HCT116 (cell line): ENCODE measurements around the gene JAGN1. TPM values are rescaled to one million over a fixed set of nuclear protein-coding genes. Genes with fewer than 3 reads are reported as not detected.

Experiments used
- ATAC-seq: fragments of 200-7000 bp; cut with Tn5 transposase; 2 replicates; pipeline ENCODE4 v1.9.1; 2020; ENCODE audit warnings: mild to moderate bottlenecking, moderate library complexity
- BruUV-seq: library from RNA; stranded (reverse); fragments of 400-500 nt; replicated peaks from 2 replicates; lab custom pipeline; 2021; lab: Mats Ljungman, UMichigan
- CTCF ChIA-PET: fragments of 300-600 bp; sonication (Branson Sonifier 250); formaldehyde crosslinking; loops from one replicate; lab custom pipeline; 2021; ENCODE audit warnings: antibody characterized with exemption; lab: Charles Lee
- POLR2A ChIA-PET: fragments of 300-600, 350-600 bp; sonication (Branson Sonifier 250); formaldehyde crosslinking; loops from one replicate; lab custom pipeline; 2021; ENCODE audit warnings: antibody characterized with exemption; lab: Charles Lee
- RAD21 ChIA-PET, 2 experiments: fragments of 300-600 bp; sonication (Branson Sonifier 250); formaldehyde crosslinking; loops; one replicate each; lab custom pipeline; 2023; ENCODE audit warnings: low total read pairs in 2 of 2; ENCODE audit not compliant: uncharacterized antibody in 2 of 2, unreplicated experiment in 2 of 2, low non-redundant PET in 1 of 2; lab: Charles Lee
- DNase-seq: peaks from one replicate; pipeline ENCODE4 v3.0.0-alpha.2; 2010; ENCODE audit warnings: low read depth, low spot score
- H2AFZ ChIP-seq: fragments of 200-600 bp; shearing (Covaris generic), sonication (generic); 2 replicates; pipeline ENCODE4 v1.6.1; 2017; ENCODE audit warnings: low read depth, mixed run types, mixed read lengths, antibody characterized with exemption, low read length; ENCODE audit not compliant: poor library complexity, severe bottlenecking
- H3K27ac ChIP-seq: 2 replicates; pipeline ENCODE4 v1.5.1; 2012; ENCODE audit warnings: low read depth, low read length
- H3K27me3 ChIP-seq: fragments of 200-600 bp; sonication (generic); 2 replicates; pipeline ENCODE4 v1.6.1; 2016; ENCODE audit warnings: mixed run types, low read length, mixed read lengths; ENCODE audit not compliant: insufficient read depth
- H3K36me3 ChIP-seq, 2 experiments: fragments of 200-500 bp in 1 of 2; fragments of 200-600 bp in 1 of 2; sonication (Bioruptor generic) in 1 of 2; sonication (generic) in 1 of 2; 2 replicates each; pipeline versions ENCODE4 v1.5.1 to v1.6.1; 2014 to 2016; ENCODE audit warnings: low read length in 2 of 2, inconsistent platforms in 1 of 2, mixed read lengths in 1 of 2, mixed run types in 1 of 2; ENCODE audit not compliant: insufficient read depth in 2 of 2, control insufficient read depth in 1 of 2
- H3K4me1 ChIP-seq, 2 experiments: fragments of 200-600 bp in 1 of 2; sonication (generic) in 1 of 2; 2 replicates each; pipeline versions ENCODE4 v1.5.1 to v1.6.1; 2012 to 2017; ENCODE audit warnings: low read length in 2 of 2, inconsistent platforms in 1 of 2, mild to moderate bottlenecking in 1 of 2, mixed read lengths in 1 of 2, mixed run types in 1 of 2, moderate library complexity in 1 of 2; ENCODE audit not compliant: insufficient read depth in 2 of 2, control insufficient read depth in 1 of 2
- H3K4me2 ChIP-seq: fragments of 200-600 bp; sonication (generic); 2 replicates; pipeline ENCODE4 v1.6.1; 2017; ENCODE audit warnings: mixed run types, low read length, mixed read lengths
- H3K4me3 ChIP-seq, 2 experiments: fragments of 200-600 bp in 1 of 2; sonication (generic) in 1 of 2; replicated peaks in 1 of 2; 2 replicates each; pipeline ENCODE4 v1.5.1; 2011 to 2016; ENCODE audit warnings: low read length in 2 of 2, control low read depth in 1 of 2, low read depth in 1 of 2, mild to moderate bottlenecking in 1 of 2, mixed read lengths in 1 of 2, mixed run types in 1 of 2
- H3K79me2 ChIP-seq: fragments of 200-600 bp; sonication (generic); 2 replicates; pipeline ENCODE4 v1.6.1; 2017; ENCODE audit warnings: mild to moderate bottlenecking, mixed run types, low read length, moderate library complexity, mixed read lengths; ENCODE audit not compliant: insufficient read depth
- H3K9ac ChIP-seq: fragments of 200-600 bp; sonication (generic); 2 replicates; pipeline ENCODE4 v1.6.1; 2016; ENCODE audit warnings: low read length, mixed read lengths
- H3K9me2 ChIP-seq: fragments of 200-600 bp; sonication (generic), shearing (Covaris generic); 2 replicates; pipeline ENCODE4 v1.6.1; 2017; ENCODE audit warnings: mixed run types, mild to moderate bottlenecking, moderate library complexity; ENCODE audit not compliant: insufficient read depth
- H3K9me3 ChIP-seq, 2 experiments: fragments of 200-500 bp in 1 of 2; fragments of 200-600 bp in 1 of 2; sonication (Bioruptor generic) in 1 of 2; sonication (generic) in 1 of 2; 2 replicates each; pipeline ENCODE4 v1.6.1; 2014 to 2017; ENCODE audit warnings: low read length in 2 of 2, mixed read lengths in 2 of 2, inconsistent platforms in 1 of 2, low read depth in 1 of 2, mild to moderate bottlenecking in 1 of 2, mixed run types in 1 of 2, moderate library complexity in 1 of 2; ENCODE audit not compliant: control insufficient read depth in 1 of 2, insufficient read depth in 1 of 2
- H4K20me1 ChIP-seq: fragments of 200-600 bp; sonication (generic), shearing (Covaris generic); 2 replicates; pipeline ENCODE4 v1.6.1; 2017; ENCODE audit warnings: mixed run types, mild to moderate bottlenecking, moderate library complexity; ENCODE audit not compliant: insufficient read depth
- ATF3 ChIP-seq: IDR thresholded peaks from 2 replicates; pipeline ENCODE4 v1.6.1; 2012
- CBX3 ChIP-seq: IDR thresholded peaks from 2 replicates; pipeline ENCODE4 v1.6.1; 2012; ENCODE audit warnings: low read depth
- CEBPB ChIP-seq: IDR thresholded peaks from 2 replicates; pipeline ENCODE4 v1.6.1; 2012; ENCODE audit warnings: low read depth
- EZH2 ChIP-seq: fragments of 200-600 bp; sonication (generic); IDR thresholded peaks from 2 replicates; pipeline ENCODE4 v1.6.1; 2017; ENCODE audit warnings: antibody characterized with exemption, mixed run types
- EZH2phosphoT487 ChIP-seq: fragments of 200-600 bp; IDR thresholded peaks from 2 replicates; pipeline ENCODE4 v1.6.1; 2018; ENCODE audit warnings: antibody characterized with exemption, borderline replicate concordance
- SP1 ChIP-seq: IDR thresholded peaks from 2 replicates; pipeline ENCODE4 v1.6.1; 2012; ENCODE audit warnings: low read depth
- TCF7L2 ChIP-seq: IDR thresholded peaks from 2 replicates; pipeline ENCODE4 v1.7.0; 2011; ENCODE audit warnings: borderline replicate concordance, inconsistent platforms; ENCODE audit not compliant: insufficient read depth, insufficient read length; ENCODE audit errors: extremely low read depth
- YY1 ChIP-seq: IDR thresholded peaks from 2 replicates; pipeline ENCODE4 v1.6.1; 2011; ENCODE audit warnings: low read length, low read depth, moderate library complexity, mild to moderate bottlenecking; ENCODE audit not compliant: insufficient replicate concordance; ENCODE audit errors: extremely low read depth
- ZNF274 ChIP-seq: fragments of 200-500 bp; sonication (Bioruptor generic); IDR thresholded peaks from 2 replicates; pipeline ENCODE4 v1.6.1; 2014; ENCODE audit warnings: mild to moderate bottlenecking, low read depth, low read length, inconsistent platforms
- intact Hi-C: fragments of 100-400 bp; cut with micrococcal nuclease; formaldehyde crosslinking; loops from 2 replicates; pipeline ENCODE4 v1.10.0; 2022
- total RNA-seq: library from RNA; stranded (reverse); gene quantifications from one replicate; pipeline ENCODE4 v1.2.1, GENCODE V29; 2021; ENCODE audit not compliant: unreplicated experiment
- TF ChIP-seq, protein P1 (sequence below): IDR thresholded peaks from 2 replicates; pipeline ENCODE4 v1.6.1; 2012
- TF ChIP-seq, protein P2 (sequence below): IDR thresholded peaks from 2 replicates; pipeline ENCODE4 v1.6.1; 2011; ENCODE audit warnings: mild to moderate bottlenecking, low read length, moderate library complexity; ENCODE audit not compliant: insufficient replicate concordance; ENCODE audit errors: extremely low read depth

The JAGN1 gene
- total RNA-seq, 1 experiment from 2014 or later, result 33.4 TPM

DNA sequence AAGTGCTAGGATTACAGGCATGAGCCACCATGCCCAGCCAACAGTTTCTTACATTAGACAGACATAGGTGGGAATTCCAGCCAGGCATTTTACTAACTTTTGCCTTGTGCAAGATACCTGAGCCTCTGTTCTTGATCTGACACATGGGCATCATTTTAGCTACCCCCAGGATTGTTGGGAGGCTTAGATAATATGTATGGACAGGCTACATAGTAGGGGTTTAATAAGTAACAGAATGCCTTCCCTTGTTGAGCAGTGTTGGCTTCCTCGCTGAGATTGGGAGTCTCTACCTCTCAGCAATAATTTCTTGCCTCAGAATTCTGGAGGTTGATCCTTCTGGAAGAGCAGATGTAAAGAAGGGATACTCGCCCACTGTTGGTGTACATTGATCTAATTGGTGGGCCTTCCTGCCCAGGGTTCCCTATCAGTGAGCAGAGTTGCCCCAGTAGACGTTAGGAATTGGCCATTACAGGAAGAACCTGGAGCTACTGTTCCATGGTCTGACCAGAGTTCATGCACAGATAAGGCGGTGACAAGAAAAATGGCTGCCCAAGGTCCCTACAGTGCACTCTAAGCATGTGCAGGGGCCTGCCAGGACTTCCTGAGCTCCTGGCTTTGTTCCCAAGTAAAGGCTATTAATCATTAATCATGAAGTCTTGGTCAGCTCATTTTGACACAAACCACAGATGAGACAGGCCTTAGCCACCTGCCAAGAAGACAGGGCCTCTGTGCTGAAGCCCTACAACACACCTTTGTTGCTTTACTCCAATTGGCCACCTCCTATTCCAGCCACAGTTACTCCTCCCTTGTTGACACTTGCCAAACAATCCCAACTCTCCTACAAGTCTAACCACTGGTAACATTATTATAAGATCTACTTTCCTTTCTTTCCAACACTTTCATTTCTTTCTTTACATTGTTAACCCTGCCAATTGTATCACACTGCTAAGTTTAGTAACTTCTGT, 7.3 kb downstream of the JAGN1 start:
- no peak overlapping the region for H3K27ac ChIP-seq
- H2AFZ ChIP-seq, result no peak overlapping the region
- peak; percentile 56 for DNase-seq
- no peak overlapping the region for H3K4me3 ChIP-seq
- BruUV-seq, result no TSS peak
- H3K27me3 ChIP-seq, result no peaks in the 10 kb centered on the region
- H3K9me3 ChIP-seq, result no peaks in the 10 kb centered on the region
- ChIA-PET POLR2A (interaction anchor here (1.0 to 1.1 kb wide), 2 partner anchors 18 to 19 kb away, joined by 3 read pairs; partner anchors contain the start of genes CIDEC and IL17RC), CTCF (no interaction called here), RAD21 (no interaction called here)
- H3K36me3 ChIP-seq, result peaks cover 7 to 12% of the 10 kb centered on the region in 2 experiments; a peak in 3 of 4 replicates
- ATAC-seq, result peak; percentile 29
- no peaks in the 10 kb centered on the region for H3K9me2 ChIP-seq
- H3K9ac ChIP-seq, result no peak overlapping the region
- H3K4me1 ChIP-seq, result peaks cover 10 to 42% of the 10 kb centered on the region in 2 experiments; a peak in 3 of 4 replicates
- no peaks in the 10 kb centered on the region for H4K20me1 ChIP-seq
- TF ChIP-seq SP1 (no peak; the same call in 1 of the 2 replicates), YY1 (peak; percentile 48)
- TF ChIP-seq, protein P1, sequence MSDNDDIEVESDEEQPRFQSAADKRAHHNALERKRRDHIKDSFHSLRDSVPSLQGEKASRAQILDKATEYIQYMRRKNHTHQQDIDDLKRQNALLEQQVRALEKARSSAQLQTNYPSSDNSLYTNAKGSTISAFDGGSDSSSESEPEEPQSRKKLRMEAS, result peak; percentile 57; the same call in 1 of the 2 replicates
- H3K4me2 ChIP-seq, result peak overlapping the region; percentile 30; the same call in 1 of the 2 replicates
- intact Hi-C loops, result no loop called here
- peaks cover 13% of the 10 kb centered on the region for H3K79me2 ChIP-seq

- DNase-seq, result no peak
- no TSS peak for BruUV-seq
- RAD21 ChIA-PET, result no interaction called here
- Histone ChIP-seq H3K27me3 (no peaks in the 10 kb centered on the region), H3K4me3 (no peak overlapping the region), H3K4me1 (peaks cover 13 to 42% of the 10 kb centered on the region in 2 experiments; a peak in 3 of 4 replicates), H3K9me3 (no peaks in the 10 kb centered on the region), H3K4me2 (peak overlapping the region; percentile 30; the same call in 1 of the 2 replicates), H3K27ac (no peak overlapping the region), H3K36me3 (peaks cover 0 to 3% of the 10 kb centered on the region in 2 experiments; a peak in 2 of 4 replicates), H3K9me2 (no peaks in the 10 kb centered on the region), H3K9ac (no peak overlapping the region), H4K20me1 (no peaks in the 10 kb centered on the region), H3K79me2 (peaks cover 4% of the 10 kb centered on the region; the same call in 1 of the 2 replicates), H2AFZ (no peak overlapping the region)
- intact Hi-C loops, result no loop called here
- CTCF ChIA-PET, result no interaction called here
- POLR2A ChIA-PET, result interaction anchor here (1.0 to 1.1 kb wide), 2 partner anchors 18 to 19 kb away, joined by 3 read pairs; partner anchors contain the start of genes CIDEC and IL17RC
- ATAC-seq, result no peak
- TF ChIP-seq, protein P1, result no peak
- TF ChIP-seq CBX3, result no peak
- no peak for TF ChIP-seq EZH2phosphoT487
- no peak for TF ChIP-seq TCF7L2
- TF ChIP-seq SP1, result no peak
- TF ChIP-seq EZH2, result no peak
- no peak for TF ChIP-seq ZNF274
- TF ChIP-seq CEBPB, result no peak
- TF ChIP-seq, protein P2, sequence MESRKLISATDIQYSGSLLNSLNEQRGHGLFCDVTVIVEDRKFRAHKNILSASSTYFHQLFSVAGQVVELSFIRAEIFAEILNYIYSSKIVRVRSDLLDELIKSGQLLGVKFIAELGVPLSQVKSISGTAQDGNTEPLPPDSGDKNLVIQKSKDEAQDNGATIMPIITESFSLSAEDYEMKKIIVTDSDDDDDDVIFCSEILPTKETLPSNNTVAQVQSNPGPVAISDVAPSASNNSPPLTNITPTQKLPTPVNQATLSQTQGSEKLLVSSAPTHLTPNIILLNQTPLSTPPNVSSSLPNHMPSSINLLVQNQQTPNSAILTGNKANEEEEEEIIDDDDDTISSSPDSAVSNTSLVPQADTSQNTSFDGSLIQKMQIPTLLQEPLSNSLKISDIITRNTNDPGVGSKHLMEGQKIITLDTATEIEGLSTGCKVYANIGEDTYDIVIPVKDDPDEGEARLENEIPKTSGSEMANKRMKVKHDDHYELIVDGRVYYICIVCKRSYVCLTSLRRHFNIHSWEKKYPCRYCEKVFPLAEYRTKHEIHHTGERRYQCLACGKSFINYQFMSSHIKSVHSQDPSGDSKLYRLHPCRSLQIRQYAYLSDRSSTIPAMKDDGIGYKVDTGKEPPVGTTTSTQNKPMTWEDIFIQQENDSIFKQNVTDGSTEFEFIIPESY, result no peak
- no peak for TF ChIP-seq ATF3
Measured at GRCh38 chr3:9898467-9899241, 8.2 kb downstream of the JAGN1 start.
